Aorta (tissue), 5 donors: ENCODE data around the gene TCHP. TPM values are rescaled to one million over a fixed set of nuclear protein-coding genes. Genes with fewer than 3 reads are reported as not detected.

Experiments
- ATAC-seq: fragments of 200-7000 bp; cut with Tn5 transposase; one replicate; pipeline ENCODE4 v1.9.1; 2022; ENCODE audit warnings: moderate library complexity; ENCODE audit not compliant: low FRiP score
- DNase-seq, 2 donors: peaks; one replicate each; pipeline ENCODE4 v3.0.0-alpha.2; 2020
- H3K27ac ChIP-seq, 2 donors: one replicate each; pipeline ENCODE4 v1.5.1; 2013; ENCODE audit warnings: low read length in 2 of 2, mild to moderate bottlenecking in 2 of 2, moderate library complexity in 2 of 2, control low read depth in 1 of 2, inconsistent platforms in 1 of 2, low read depth in 1 of 2
- H3K27me3 ChIP-seq, 2 donors: one replicate each; pipeline ENCODE4 v1.6.1; 2013; ENCODE audit warnings: control low read depth in 1 of 2, low read length in 1 of 2, mild to moderate bottlenecking in 1 of 2, moderate library complexity in 1 of 2; ENCODE audit not compliant: insufficient read depth in 2 of 2, control insufficient read depth in 1 of 2
- H3K36me3 ChIP-seq, 2 donors: one replicate each; pipeline ENCODE4 v1.6.1; 2013; ENCODE audit warnings: control low read depth in 1 of 2, low read length in 1 of 2, mild to moderate bottlenecking in 1 of 2; ENCODE audit not compliant: insufficient read depth in 2 of 2, control insufficient read depth in 1 of 2
- H3K4me1 ChIP-seq, 2 donors: one replicate each; pipeline ENCODE4 v1.6.1; 2013; ENCODE audit warnings: low read length in 2 of 2, control low read depth in 1 of 2, mild to moderate bottlenecking in 1 of 2, moderate library complexity in 1 of 2; ENCODE audit not compliant: insufficient read depth in 2 of 2, control insufficient read depth in 1 of 2
- H3K4me3 ChIP-seq, 2 donors: one replicate each; pipeline ENCODE4 v1.5.1; 2013; ENCODE audit warnings: low read length in 2 of 2, control low read depth in 1 of 2, mild to moderate bottlenecking in 1 of 2
- H3K9me3 ChIP-seq: one replicate; pipeline ENCODE4 v1.6.1; 2013; ENCODE audit warnings: mild to moderate bottlenecking, low read length; ENCODE audit not compliant: control insufficient read depth
- WGBS, 2 donors: extraction: QIAGEN DNeasy Blood & Tissue Kit; methylation state at CpG; one replicate each; pipeline ENCODE4 v1.1.7; 2013; 5-methylcytosine and 5-hydroxymethylcytosine counted together
- intact Hi-C, 2 donors: fragments of 100-400 bp; cut with DNase I; formaldehyde crosslinking; loops; one replicate each; pipeline versions ENCODE4 v1.14.2 to v1.15.0; 2022
- polyA plus RNA-seq, 2 donors: library from polyadenylated mRNA; stranded (reverse); fragments of 200-250 nt; gene quantifications; one replicate each; pipeline ENCODE4 v1.2.3, GENCODE V29; 2013
- total RNA-seq, 2 donors: library from RNA; stranded (reverse); fragmentation: NEBNext Ultra II Directional; extraction: Animal tissue kit (Norgen Biotek cat#: 25700); gene quantifications; one replicate each; pipeline ENCODE4 v1.2.1, GENCODE V29; 2021
- donor health status: healthy with polysubstance abuse.
- donor health status: Bipolar disorder and iron deficiency.
- donor health status: DM: no; HTN: no; CAD: no.
- donor health status: DM: no; HTN: no; CAD: no.
- donor health status: DM: yes; HTN: yes; CAD: no.

The TCHP gene
- total and polyA plus RNA-seq, 4 donors: 4.3 to 21.1 (median 12.2) TPM

GRCh38 chr12:109863847-109864712 lies 36.0 kb upstream of the TCHP start:
- intact Hi-C loops: no loop called here
- Histone ChIP-seq H3K4me1 (no peaks in the 10 kb centered on the region), H3K4me3 (no peak overlapping the region), H3K36me3 (no peaks in the 10 kb centered on the region), H3K27me3 (no peaks in the 10 kb centered on the region), H3K27ac (no peak overlapping the region), H3K9me3 (no peaks in the 10 kb centered on the region)
- WGBS, 2 donors: 68 to 70% methylated on average over 9 of the region's 9 CpGs
- no peak for DNase-seq
- ATAC-seq: peak; percentile 50

GRCh38 chr12:109864916-109865315 lies 35.2 kb upstream of the TCHP start:
- DNase-seq (no peak), ATAC-seq (no peak)
- 77% methylated on average over 3 of the region's 3 CpGs for WGBS, 2 donors
- H3K4me3 ChIP-seq: no peak overlapping the region
- H3K27me3 ChIP-seq: no peaks in the 10 kb centered on the region
- no peaks in the 10 kb centered on the region for H3K4me1 ChIP-seq
- H3K36me3 ChIP-seq: no peaks in the 10 kb centered on the region
- H3K9me3 ChIP-seq: no peaks in the 10 kb centered on the region
- intact Hi-C loops: no loop called here
- no peak overlapping the region for H3K27ac ChIP-seq

- H3K27ac ChIP-seq: no peak overlapping the region
- DNase-seq (no peak), ATAC-seq (no peak)
- H3K4me3 ChIP-seq: no peak overlapping the region
- H3K36me3 ChIP-seq: peaks cover 0 to 2% of the 10 kb centered on the region in 2 donors
- no peaks in the 10 kb centered on the region for H3K9me3 ChIP-seq
- no peaks in the 10 kb centered on the region for H3K4me1 ChIP-seq
- intact Hi-C loops: no loop called here
- no peaks in the 10 kb centered on the region for H3K27me3 ChIP-seq
- 84 to 90% methylated on average over 9 of the region's 9 CpGs for WGBS, 2 donors
These were observed 31.7 kb upstream of the TCHP start for GRCh38 chr12:109868182-109869051.

- Histone ChIP-seq H3K27ac (no peak overlapping the region), H3K36me3 (peaks cover 0 to 2% of the 10 kb centered on the region in 2 donors), H3K4me1 (no peaks in the 10 kb centered on the region), H3K9me3 (no peaks in the 10 kb centered on the region), H3K4me3 (no peak overlapping the region), H3K27me3 (no peaks in the 10 kb centered on the region)
- WGBS, 2 donors: 66 to 73% methylated on average over 2 of the region's 2 CpGs
- DNase-seq (no peak), ATAC-seq (no peak)
- intact Hi-C loops: loop anchor here (10.0 kb wide), 1 partner anchor 276 kb away; no protein-coding TSS in a partner anchor
These were observed 29.4 kb upstream of the TCHP start for GRCh38 chr12:109870648-109871047.

GRCh38 chr12:109871668-109872314 lies 28.3 kb upstream of the TCHP start:
- H3K27ac ChIP-seq: no peak overlapping the region
- ATAC-seq: no peak

GRCh38 chr12:109873653-109874052 lies 26.4 kb upstream of the TCHP start:
- H3K36me3 ChIP-seq: peaks cover 0 to 2% of the 10 kb centered on the region in 2 donors
- intact Hi-C loops: loop anchor here (10.0 kb wide), 1 partner anchor 279 kb away; no protein-coding TSS in a partner anchor
- peaks cover 0 to 4% of the 10 kb centered on the region in 2 donors for H3K4me1 ChIP-seq
- no peak for ATAC-seq
- 91 to 92% methylated on average over 6 of the region's 6 CpGs for WGBS, 2 donors
- no peaks in the 10 kb centered on the region for H3K9me3 ChIP-seq
- H3K27ac ChIP-seq: no peak overlapping the region
- DNase-seq: no peak
- H3K27me3 ChIP-seq: no peaks in the 10 kb centered on the region
- no peak overlapping the region for H3K4me3 ChIP-seq

More at GRCh38 chr12:109871668-109872314, 28.3 kb upstream of the TCHP start:
- Histone ChIP-seq H3K27me3 (no peaks in the 10 kb centered on the region), H3K36me3 (peaks cover 0 to 2% of the 10 kb centered on the region in 2 donors), H3K9me3 (no peaks in the 10 kb centered on the region), H3K4me1 (no peaks in the 10 kb centered on the region), H3K4me3 (no peak overlapping the region)
- no peak for DNase-seq
- intact Hi-C loops: loop anchor here (10.0 kb wide), 1 partner anchor 277 kb away; no protein-coding TSS in a partner anchor
- 64 to 66% methylated on average over 7 of the region's 7 CpGs for WGBS, 2 donors

- intact Hi-C loops: loop anchor here (10.0 kb wide), 1 partner anchor 281 kb away; no protein-coding TSS in a partner anchor
- Histone ChIP-seq H3K4me3 (no peak overlapping the region), H3K27me3 (no peaks in the 10 kb centered on the region), H3K4me1 (peaks cover 0 to 4% of the 10 kb centered on the region in 2 donors), H3K36me3 (peaks cover 0 to 2% of the 10 kb centered on the region in 2 donors), H3K9me3 (no peaks in the 10 kb centered on the region), H3K27ac (no peak overlapping the region)
- ATAC-seq: no peak
- no peak for DNase-seq
- WGBS, 2 donors: 83 to 85% methylated on average over 6 of the region's 6 CpGs
These were observed 24.4 kb upstream of the TCHP start for GRCh38 chr12:109875572-109876131.

- no peak overlapping the region for H3K27ac ChIP-seq
- H3K27me3 ChIP-seq: no peaks in the 10 kb centered on the region
- peaks cover 0 to 2% of the 10 kb centered on the region in 2 donors for H3K36me3 ChIP-seq
- no peak overlapping the region for H3K4me3 ChIP-seq
- H3K4me1 ChIP-seq: peaks cover 0 to 4% of the 10 kb centered on the region in 2 donors
- intact Hi-C loops: loop anchor here (10.0 kb wide), 1 partner anchor 282 kb away; no protein-coding TSS in a partner anchor
- ATAC-seq (no peak), DNase-seq (no peak)
- no peaks in the 10 kb centered on the region for H3K9me3 ChIP-seq
These were observed 23.7 kb upstream of the TCHP start for GRCh38 chr12:109876406-109876805.
